Measurements from ENCODE around the gene NUP37.
"Not testable (repeated sequence)": the region's sequence is repeated elsewhere in the genome, so short reads cannot be mapped to it uniquely, and the experiment has no call there.

The NUP37 gene

GRCh38 chr12:102119674-102120563 lies at the start of gene NUP37, which contains the start of gene PARPBP:
Gene NUP37 (minus strand): TSS chr12:102120114. CDS start chr12:102118518, 1,596 bp downstream.
Gene PARPBP (plus strand): TSS chr12:102120183. CDS start chr12:102123889, 3,706 bp downstream.
- peak; percentile 77 to 81 for DNase-seq (ENCODE audit: low read depth in 2 of 2)

DNA sequence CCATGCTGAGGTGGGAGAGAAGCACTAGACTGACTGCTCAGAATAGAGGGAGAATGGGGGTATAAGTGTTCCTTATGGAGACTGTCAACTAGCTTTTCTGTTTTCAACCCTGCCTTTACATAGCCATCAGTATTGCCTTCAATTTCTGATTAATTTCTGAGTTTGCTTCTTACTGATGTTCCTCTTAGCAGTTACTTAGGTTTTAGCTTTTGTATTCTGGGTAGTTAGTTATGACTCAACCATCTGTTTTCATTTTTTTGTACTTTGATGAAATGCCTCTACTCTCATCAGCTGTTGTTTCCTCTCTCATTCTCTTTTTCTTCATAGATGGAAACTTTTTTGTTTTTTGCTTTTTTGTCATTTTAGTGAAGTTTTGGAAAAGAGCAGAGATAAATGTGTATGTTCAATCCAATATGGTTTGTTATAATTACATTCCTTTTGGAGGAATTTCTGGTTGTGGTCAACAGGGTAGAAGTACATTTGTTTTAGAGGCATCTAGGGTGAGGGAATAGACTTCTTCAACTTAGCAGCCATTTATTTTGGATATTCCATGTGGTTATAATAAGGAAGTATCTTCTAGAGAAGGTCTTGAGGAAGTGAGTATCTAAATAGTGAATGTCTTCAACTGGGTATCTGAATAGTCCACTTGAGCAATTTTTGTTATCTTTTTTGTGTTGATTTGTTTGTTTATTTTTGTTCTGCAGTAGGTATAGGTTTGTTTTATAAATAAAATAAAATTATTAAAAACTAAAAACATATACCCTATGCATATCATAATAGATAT lies 48.1 kb upstream of the NUP37 start:
- no peak for DNase-seq (ENCODE audit: low read depth in 2 of 2)

DNA sequence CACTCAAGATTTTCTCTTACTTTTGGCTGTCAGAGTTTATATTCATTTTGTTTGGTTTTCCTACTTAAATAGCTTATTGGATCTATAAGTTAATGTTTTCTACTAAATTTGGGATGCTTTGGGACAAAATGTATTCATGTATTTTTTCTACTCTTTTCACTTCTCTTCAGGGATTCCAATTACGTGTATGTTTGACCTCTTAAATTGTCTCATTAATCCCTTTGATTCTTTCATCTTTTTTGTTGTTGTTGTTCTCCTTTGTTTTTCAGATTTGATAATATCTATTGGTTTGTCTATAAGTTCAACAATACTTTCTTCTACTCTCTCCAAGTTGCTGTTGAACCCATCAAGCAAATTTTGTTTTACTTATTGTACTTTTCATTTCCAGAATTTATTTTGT lies 43.5 kb upstream of the NUP37 start:
- no peak for DNase-seq (ENCODE audit: low read depth in 2 of 2)

DNA sequence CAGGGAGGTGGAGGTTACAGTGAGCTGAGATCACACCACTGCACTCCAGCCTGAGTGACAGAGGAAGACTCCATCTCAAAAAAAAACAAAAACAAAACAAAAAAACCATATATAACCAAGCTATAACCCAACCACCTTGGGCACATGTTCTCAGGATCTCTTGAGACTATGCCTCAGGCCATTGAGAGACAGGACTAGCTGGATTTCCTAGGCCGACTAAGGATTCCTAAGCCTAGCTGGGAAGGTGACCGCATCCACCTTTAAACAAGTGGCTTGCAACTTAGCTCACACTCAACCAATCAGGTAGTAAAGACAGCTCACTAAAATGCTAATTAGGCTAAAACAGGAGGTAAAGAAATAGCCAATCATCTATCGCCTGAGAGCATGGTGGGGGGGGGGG lies 35.3 kb upstream of the NUP37 start:
- not testable (repeated sequence) for DNase-seq (ENCODE audit: low read depth in 2 of 2)

DNA sequence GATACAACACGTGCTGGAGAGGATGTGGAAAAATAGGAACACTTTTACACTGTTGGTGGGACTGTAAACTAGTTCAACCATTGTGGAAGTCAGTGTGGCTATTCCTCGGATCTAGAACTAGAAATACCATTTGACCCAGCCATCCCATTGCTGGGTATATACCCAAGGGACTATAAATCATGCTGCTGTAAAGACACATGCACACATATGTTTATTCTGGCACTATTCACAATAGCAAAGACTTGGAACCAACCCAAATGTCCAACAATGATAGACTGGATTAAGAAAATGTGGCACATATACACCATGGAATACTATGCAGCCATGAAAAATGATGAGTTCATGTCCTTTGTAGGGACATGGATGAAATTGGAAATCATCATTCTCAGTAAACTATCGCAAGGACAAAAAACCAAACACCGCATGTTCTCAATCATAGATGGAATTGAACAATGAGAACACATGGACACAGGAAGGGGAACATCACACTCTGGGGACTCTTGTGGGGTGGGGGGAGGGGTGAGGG lies 27.2 kb upstream of the NUP37 start:
- not testable (repeated sequence) for DNase-seq (ENCODE audit: low read depth in 2 of 2)

GRCh38 chr12:102144221-102144620 lies 24.3 kb upstream of the NUP37 start:
- no peak for DNase-seq (ENCODE audit: low read depth in 2 of 2)

- DNase-seq (ENCODE audit: low read depth in 2 of 2), result not testable (repeated sequence)
These were observed 23.0 kb upstream of the NUP37 start for GRCh38 chr12:102142866-102143373.

GRCh38 chr12:102137619-102138018 lies 17.7 kb upstream of the NUP37 start:
- not testable (repeated sequence) for DNase-seq (ENCODE audit: low read depth in 2 of 2)

- DNase-seq (ENCODE audit: low read depth in 2 of 2), result not testable (repeated sequence)
These were observed 11.5 kb upstream of the NUP37 start for GRCh38 chr12:102131442-102131841.

DNA sequence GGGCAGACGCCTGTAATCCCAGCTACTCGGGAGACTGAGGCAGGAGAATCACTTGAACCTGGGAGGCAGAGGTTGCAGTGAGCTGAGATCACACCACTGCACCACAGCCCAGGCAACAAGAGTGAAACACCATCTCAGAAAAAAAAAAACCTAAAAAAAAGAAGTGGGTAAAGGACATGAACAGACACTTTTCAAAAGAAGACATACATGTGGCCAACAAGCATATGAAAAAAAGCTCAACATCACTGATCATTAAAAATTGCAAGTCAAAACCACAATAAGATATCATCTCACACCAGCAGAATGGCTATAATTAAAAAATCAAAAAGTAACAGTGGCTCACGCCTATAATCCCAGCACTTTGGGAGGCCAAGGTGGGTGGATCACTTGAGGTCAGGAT lies 10.8 kb upstream of the NUP37 start:
- DNase-seq (ENCODE audit: low read depth in 2 of 2), result not testable (repeated sequence)

- DNase-seq (ENCODE audit: low read depth in 2 of 2), result not testable (repeated sequence)
These were observed 1.4 kb upstream of the NUP37 start for GRCh38 chr12:102121328-102121727.

DNA sequence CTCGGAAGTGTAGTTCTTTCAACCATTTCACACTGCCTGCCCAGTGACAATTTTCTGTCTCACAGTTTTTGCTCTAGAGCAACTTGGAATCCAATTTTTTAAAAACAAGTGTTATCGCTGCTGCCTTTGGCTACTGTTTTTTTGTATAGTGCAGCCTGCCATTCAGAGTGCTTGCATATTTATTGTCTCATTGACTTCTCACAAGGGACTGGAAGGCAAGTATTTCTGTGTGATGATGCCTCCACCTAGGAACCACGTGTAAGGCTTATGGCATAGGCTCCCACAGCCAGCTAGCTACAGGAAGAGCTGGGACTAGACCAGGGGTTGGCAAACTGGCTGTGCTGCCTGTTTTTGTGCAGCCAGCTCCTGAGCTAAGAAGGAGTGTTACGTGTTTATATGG lies 972 bp upstream of the NUP37 start:
- DNase-seq (ENCODE audit: low read depth in 2 of 2), result no peak

DNA sequence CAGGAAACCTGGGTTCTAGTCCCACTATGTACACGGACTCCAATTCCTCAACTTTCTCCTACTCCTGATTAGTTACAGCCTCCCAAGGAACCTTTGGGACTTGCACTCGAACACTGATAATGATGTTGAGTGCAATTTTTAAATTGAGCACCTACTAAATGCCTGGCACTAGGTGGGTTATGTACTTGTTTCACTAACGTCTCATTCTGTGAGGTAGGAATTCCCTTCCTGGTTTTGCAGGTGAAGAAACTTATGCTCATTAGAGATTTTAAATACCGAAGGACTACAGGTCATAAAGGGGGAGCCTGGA lies 605 bp upstream of the NUP37 start:
- DNase-seq (ENCODE audit: low read depth in 2 of 2), result no peak

- no peak for DNase-seq (ENCODE audit: low read depth in 2 of 2)
These were observed 1.0 kb downstream of the NUP37 start for GRCh38 chr12:102118874-102119273.

DNA sequence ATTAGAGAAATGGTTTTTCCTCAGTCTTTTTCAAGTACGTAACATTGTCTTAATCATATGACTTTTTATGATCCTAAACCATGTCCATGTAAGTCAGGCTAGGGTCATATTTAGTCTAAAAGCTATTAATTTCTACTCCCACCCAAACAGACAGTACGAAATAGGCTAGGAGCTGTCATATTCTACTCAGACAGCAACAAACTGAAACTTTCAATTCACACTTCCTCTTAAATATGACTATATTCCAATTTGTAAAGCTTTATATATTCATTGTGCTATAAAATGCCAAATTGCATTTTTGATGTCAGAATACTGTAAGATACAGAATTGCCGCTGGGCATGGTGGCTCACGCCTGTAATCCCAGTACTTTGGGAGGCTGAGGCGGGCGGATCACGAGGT lies 3.5 kb downstream of the NUP37 start:
- no peak for DNase-seq (ENCODE audit: low read depth in 2 of 2)

DNA sequence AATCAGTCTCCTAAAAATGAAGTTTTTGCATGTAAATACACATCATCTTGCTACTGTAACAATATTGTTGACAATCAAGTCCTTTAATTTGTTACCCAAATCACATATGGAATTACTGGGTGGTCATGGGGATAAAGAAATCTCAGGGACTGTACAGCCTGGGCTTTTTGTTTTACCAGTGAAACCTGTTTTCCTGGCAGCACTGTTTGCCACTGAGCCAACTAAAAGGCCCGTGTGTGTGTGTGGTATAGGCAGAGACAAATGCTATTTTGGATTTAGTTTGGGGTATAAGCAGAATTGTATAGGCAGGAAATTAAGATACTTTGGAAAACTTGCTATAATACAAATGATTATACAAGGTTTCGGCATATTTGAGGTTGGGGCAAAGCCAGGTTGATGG lies 5.7 kb downstream of the NUP37 start:
- DNase-seq (ENCODE audit: low read depth in 2 of 2), result no peak

- no peak for DNase-seq (ENCODE audit: low read depth in 2 of 2)
These were observed 9.1 kb downstream of the NUP37 start for GRCh38 chr12:102110782-102111181.

DNA sequence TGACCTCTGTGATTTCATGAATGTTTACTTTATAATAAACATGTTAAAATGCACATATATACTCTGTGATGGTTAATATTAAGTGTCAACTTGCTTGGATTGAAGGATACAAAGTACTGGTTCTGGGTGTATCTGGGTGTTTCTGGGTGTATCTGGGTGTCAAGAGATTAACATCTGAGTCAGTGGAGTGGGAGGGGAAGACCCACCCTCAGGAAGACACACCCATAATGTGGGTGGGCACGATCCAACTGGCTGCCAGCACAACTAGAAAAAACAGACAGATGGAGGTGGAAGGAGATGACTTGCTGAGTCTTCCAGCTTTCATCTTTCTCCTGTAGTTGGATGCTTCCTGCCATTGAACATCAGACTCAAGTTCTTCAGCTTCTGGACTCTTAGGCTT lies 11.9 kb downstream of the NUP37 start:
- no peak for DNase-seq (ENCODE audit: low read depth in 2 of 2)

DNA sequence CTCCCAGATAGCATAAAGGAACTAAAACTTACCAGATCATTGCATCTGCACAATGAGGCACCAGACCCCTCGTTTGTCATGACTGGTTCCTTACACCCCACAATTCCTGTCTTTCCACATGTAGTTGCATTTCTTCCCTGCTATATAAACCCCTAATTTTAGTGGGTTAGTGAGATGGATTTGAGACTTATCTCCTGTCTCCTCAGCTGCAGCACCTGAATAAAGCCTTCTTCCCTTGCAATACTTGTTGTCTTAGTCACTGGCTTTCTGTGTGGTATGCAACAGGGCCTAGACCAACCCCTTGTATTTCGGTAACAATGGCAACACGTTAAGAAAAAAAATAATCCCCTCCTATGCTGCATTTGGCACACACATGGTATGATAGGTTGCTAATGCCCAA lies 13.0 kb downstream of the NUP37 start:
- DNase-seq (ENCODE audit: low read depth in 2 of 2), result no peak

GRCh38 chr12:102096855-102097254 lies 23.1 kb downstream of the NUP37 start:
- DNase-seq (ENCODE audit: low read depth in 2 of 2), result no peak

DNA sequence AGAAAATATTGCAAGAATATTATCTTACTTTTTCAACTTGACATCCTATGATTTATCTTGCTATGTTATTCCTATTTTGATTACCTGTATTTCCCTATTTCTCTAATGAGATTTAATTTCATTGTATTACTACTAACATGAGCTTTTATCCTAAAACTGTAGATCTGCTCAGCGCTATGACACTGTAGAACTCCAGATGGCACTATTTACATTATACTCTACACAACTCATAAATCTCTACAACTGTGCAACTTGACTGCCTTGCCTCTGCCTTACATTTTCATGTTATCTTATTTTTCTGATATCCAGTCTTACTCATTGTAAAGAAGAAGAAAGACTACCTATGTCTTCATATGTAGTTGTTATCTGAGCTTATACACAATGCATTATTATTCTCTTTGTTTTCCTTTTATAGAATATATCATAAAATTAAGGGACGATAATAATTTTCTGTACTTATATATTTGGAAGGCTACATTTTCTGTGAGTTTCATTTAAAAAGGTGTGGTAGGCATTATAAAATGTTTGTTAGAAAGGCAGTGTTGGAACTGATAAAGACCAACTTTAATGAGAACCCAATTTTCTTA lies 24.1 kb downstream of the NUP37 start:
- DNase-seq (ENCODE audit: low read depth in 2 of 2), result no peak

DNA sequence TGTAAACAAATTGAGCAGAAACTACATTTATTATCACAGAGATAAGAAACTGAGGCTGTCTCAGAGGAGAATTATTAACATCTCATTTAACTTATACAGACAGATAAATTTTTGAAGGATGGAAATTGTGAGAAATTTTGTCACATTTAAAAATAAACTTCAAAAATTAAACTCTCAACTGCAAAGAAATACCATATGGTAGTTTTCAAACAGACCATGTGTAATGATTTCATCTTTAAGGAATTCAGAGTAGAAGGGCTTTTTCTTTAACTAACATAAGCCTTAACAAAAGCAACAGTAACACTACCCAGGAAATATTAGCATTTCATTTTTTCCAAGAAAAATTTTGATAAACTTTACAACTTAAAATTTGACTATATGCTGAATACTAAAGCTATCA lies 26.6 kb downstream of the NUP37 start:
- DNase-seq (ENCODE audit: low read depth in 2 of 2), result no peak

Data from stimulated activated CD8-positive, alpha-beta memory T cell treated with anti-CD3 and anti-CD28 coated beads, Interleukin-7, amount 100 ng/mL, for 1 hour (primary cell).